SH-SY5Y (cell line): ENCODE measurements around the gene EBF3.

Experiments used
- GATA2 ChIP-seq: IDR thresholded peaks from 2 replicates; pipeline ENCODE4 v1.6.1; 2011; ENCODE audit warnings: mild to moderate bottlenecking, low read depth, low read length
- GATA3 ChIP-seq: IDR thresholded peaks from 2 replicates; pipeline ENCODE4 v1.6.1; 2011; ENCODE audit warnings: low read depth, mild to moderate bottlenecking, low read length, moderate library complexity

- TF ChIP-seq GATA2 (no peak), GATA3 (no peak)
Measured at GRCh38 chr10:129982825-129983224, 18.8 kb upstream of the EBF3 start.
